Measurements from ENCODE around the gene PODN. TPM values are rescaled to one million over a fixed set of nuclear protein-coding genes. Genes with fewer than 3 reads are reported as not detected.

PODN gene
- total RNA-seq, 6 experiments from 2014 or later, result 2.8 to 9.8 (median 5.1) TPM

GRCh38 chr1:53079251-53079650, 17.2 kb downstream of the PODN start:
- Histone ChIP-seq H3K27ac (no peak overlapping the region), H3K36me3 (no peaks in the 10 kb centered on the region), H3K4me1 (peaks cover 0 to 6% (median 0%) of the 10 kb centered on the region in 4 donors), H3K9me3 (no peaks in the 10 kb centered on the region), H3K27me3 (no peaks in the 10 kb centered on the region), H3K4me3 (no peak overlapping the region)
- no peak for ATAC-seq
- intact Hi-C loops (cut with DNase I), result no loop called here
- TF ChIP-seq POLR2A (IDR thresholded peaks at IDR 0.05), result no peak
- no peak for TF ChIP-seq CTCF (IDR thresholded peaks at IDR 0.05)
- DNase-seq, result peak in 2 of 3 donors; percentile 12 to 18
- WGBS (ENCODE audit: insufficient coverage, low coverage, low lambda C conversion rate, missing lambda C conversion rate), result 83% methylated on average over 2 of the region's 4 CpGs

GRCh38 chr1:53080041-53080440, 18.0 kb downstream of the PODN start:
- peak in 2 of 3 donors; percentile 1 to 39 for DNase-seq
- H3K27ac ChIP-seq, result no peak overlapping the region
- H3K36me3 ChIP-seq, result no peaks in the 10 kb centered on the region
- no peak overlapping the region for H3K4me3 ChIP-seq
- ATAC-seq, result no peak
- TF ChIP-seq POLR2A (IDR thresholded peaks at IDR 0.05) (no peak), CTCF (IDR thresholded peaks at IDR 0.05) (no peak)
- no peaks in the 10 kb centered on the region for H3K27me3 ChIP-seq
- intact Hi-C loops (cut with DNase I), result no loop called here
- peaks cover 0 to 6% (median 0%) of the 10 kb centered on the region in 4 donors for H3K4me1 ChIP-seq
- WGBS (ENCODE audit: insufficient coverage, low coverage, low lambda C conversion rate, missing lambda C conversion rate), result 0% methylated on average over 1 of the region's 3 CpGs
- no peaks in the 10 kb centered on the region for H3K9me3 ChIP-seq

- Histone ChIP-seq H3K9me3 (no peaks in the 10 kb centered on the region), H3K36me3 (no peaks in the 10 kb centered on the region), H3K27ac (no peak overlapping the region), H3K4me1 (no peaks in the 10 kb centered on the region), H3K27me3 (no peaks in the 10 kb centered on the region), H3K4me3 (no peak overlapping the region)
- ATAC-seq (no peak), DNase-seq (peak in 1 of 3 donors; percentile 45)
- no peak for TF ChIP-seq POLR2A (IDR thresholded peaks at IDR 0.05)
- TF ChIP-seq CTCF (IDR thresholded peaks at IDR 0.05), result no peak
- 79% methylated on average over 6 of the region's 15 CpGs for WGBS (ENCODE audit: insufficient coverage, low coverage, low lambda C conversion rate, missing lambda C conversion rate)
- intact Hi-C loops (cut with DNase I), result no loop called here
Measured at GRCh38 chr1:53080769-53081168, 18.8 kb downstream of the PODN start.

GRCh38 chr1:53081384-53082066, 19.5 kb downstream of the PODN start:
- Histone ChIP-seq H3K4me3 (no peak overlapping the region), H3K9me3 (no peaks in the 10 kb centered on the region), H3K27me3 (no peaks in the 10 kb centered on the region), H3K27ac (no peak overlapping the region), H3K4me1 (no peaks in the 10 kb centered on the region), H3K36me3 (no peaks in the 10 kb centered on the region)
- WGBS (ENCODE audit: insufficient coverage, low coverage, low lambda C conversion rate, missing lambda C conversion rate), result 61% methylated on average over 3 of the region's 14 CpGs
- intact Hi-C loops (cut with DNase I), result no loop called here
- DNase-seq (peak in 1 of 3 donors; percentile 47), ATAC-seq (no peak)
- TF ChIP-seq POLR2A (IDR thresholded peaks at IDR 0.05) (no peak), CTCF (IDR thresholded peaks at IDR 0.05) (no peak)
